HepG2 (cell line): Measurements from ENCODE around the gene PPP2R2C. TPM values are rescaled to one million over a fixed set of nuclear protein-coding genes. Genes with fewer than 3 reads are reported as not detected.

ENCODE experiments used
- BRCA1 ChIP-seq: sonication (generic); formaldehyde crosslinking; IDR thresholded peaks from 2 replicates; pipeline ENCODE4 v1.4.0; 2020; ENCODE audit warnings: missing genetic modification reagents
- FOSL1 ChIP-seq: sonication (generic); formaldehyde crosslinking; IDR thresholded peaks from 2 replicates; pipeline ENCODE4 v1.9.0; 2021; ENCODE audit warnings: missing genetic modification reagents, borderline replicate concordance
- IRX3 ChIP-seq: sonication (generic); formaldehyde crosslinking; IDR thresholded peaks from 2 replicates; pipeline ENCODE4 v1.8.1; 2023; ENCODE audit warnings: mild to moderate bottlenecking, low read depth, missing genetic modification reagents, borderline replicate concordance
- ISX ChIP-seq: sonication (generic); formaldehyde crosslinking; conservative IDR thresholded peaks from 2 replicates; pipeline ENCODE4 v1.5.0; 2020; ENCODE audit warnings: missing genetic modification reagents
- JUNB ChIP-seq: sonication (generic); formaldehyde crosslinking; IDR thresholded peaks from 2 replicates; pipeline ENCODE4 v1.8.0; 2022; ENCODE audit warnings: missing genetic modification reagents, mild to moderate bottlenecking, borderline replicate concordance
- MAZ ChIP-seq, 2 experiments: sonication (generic) in 1 of 2; formaldehyde crosslinking in 1 of 2; IDR thresholded peaks; 2 replicates each; pipeline versions ENCODE4 v1.5.0 to v1.6.1; 2012 to 2020; ENCODE audit warnings: low read depth in 2 of 2, mild to moderate bottlenecking in 2 of 2, borderline replicate concordance in 1 of 2, improper control_type of control experiment in 1 of 2, low read length in 1 of 2, missing genetic modification reagents in 1 of 2, moderate library complexity in 1 of 2
- MYNN ChIP-seq: sonication (generic); formaldehyde crosslinking; IDR thresholded peaks from 2 replicates; pipeline ENCODE4 v1.4.0; 2020; ENCODE audit warnings: mild to moderate bottlenecking, low read depth, missing genetic modification reagents
- NONO ChIP-seq, 2 experiments: fragments of 450-650 bp in 1 of 2; sonication (generic) in 1 of 2; formaldehyde crosslinking in 1 of 2; IDR thresholded peaks in 1 of 2; conservative IDR thresholded peaks in 1 of 2; 2 replicates each; pipeline versions ENCODE4 v1.6.1 to v1.8.0; 2017 to 2022; ENCODE audit warnings: mild to moderate bottlenecking in 1 of 2, missing genetic modification reagents in 1 of 2, moderate library complexity in 1 of 2
- NPAS2 ChIP-seq: sonication (generic); formaldehyde crosslinking; IDR thresholded peaks from 2 replicates; pipeline ENCODE4 v1.8.0; 2022; ENCODE audit warnings: mild to moderate bottlenecking, missing genetic modification reagents, borderline replicate concordance
- UBTF ChIP-seq: sonication (generic); formaldehyde crosslinking; IDR thresholded peaks from 2 replicates; pipeline ENCODE4 v1.4.0; 2020; ENCODE audit warnings: mild to moderate bottlenecking, missing genetic modification reagents
- ZNF30 ChIP-seq: sonication (generic); formaldehyde crosslinking; IDR thresholded peaks from 2 replicates; pipeline ENCODE4 v1.5.0; 2020; ENCODE audit warnings: mild to moderate bottlenecking, missing genetic modification reagents
- ZNF317 ChIP-seq: sonication (generic); formaldehyde crosslinking; IDR thresholded peaks from 2 replicates; pipeline ENCODE4 v1.5.0; 2020; ENCODE audit warnings: mild to moderate bottlenecking, missing genetic modification reagents
- ZNF383 ChIP-seq: sonication (generic); formaldehyde crosslinking; IDR thresholded peaks from 2 replicates; pipeline ENCODE4 v1.4.0; 2020; ENCODE audit warnings: missing genetic modification reagents, mild to moderate bottlenecking, borderline replicate concordance
- ZNF563 ChIP-seq: sonication (generic); formaldehyde crosslinking; IDR thresholded peaks from 2 replicates; pipeline ENCODE4 v1.8.0; 2022; ENCODE audit warnings: mild to moderate bottlenecking, moderate library complexity, missing genetic modification reagents
- ZNF567 ChIP-seq: sonication (generic); formaldehyde crosslinking; IDR thresholded peaks from 2 replicates; pipeline ENCODE4 v1.8.1; 2023; ENCODE audit warnings: mild to moderate bottlenecking, missing genetic modification reagents, borderline replicate concordance
- ZNF570 ChIP-seq: sonication (generic); formaldehyde crosslinking; IDR thresholded peaks from 2 replicates; pipeline ENCODE4 v1.4.0; 2020; ENCODE audit warnings: mild to moderate bottlenecking, missing genetic modification reagents, borderline replicate concordance
- ZNF670 ChIP-seq: sonication (generic); formaldehyde crosslinking; IDR thresholded peaks from 2 replicates; pipeline ENCODE4 v1.8.0; 2022; ENCODE audit warnings: mild to moderate bottlenecking, missing genetic modification reagents, borderline replicate concordance
- polyA plus RNA-seq, 8 experiments: library from polyadenylated mRNA; depleted of rRNA in 3 of 8; stranded (reverse) in 7 of 8; unstranded in 1 of 8; fragments of >200 nt; fragmentation: Illumina TruSeq in 4 of 8; extraction: Trizol in 4 of 8; gene quantifications; 2 replicates each; pipeline versions ENCODE4 v1.2.1 to v1.2.3, GENCODE V29; 2011 to 2016; ENCODE audit warnings: low read depth in 4 of 8, missing spikeins in 1 of 8, mixed read lengths in 1 of 8; ENCODE audit not compliant: insufficient read depth in 1 of 8
- total RNA-seq, 5 experiments: library from RNA; depleted of rRNA; stranded (reverse); fragments of >200 nt; fragmentation: Illumina TruSeq; extraction: Trizol; gene quantifications; 2 replicates each; pipeline ENCODE4 v1.2.3, GENCODE V29; 2016; ENCODE audit warnings: low read depth in 1 of 5
- TF ChIP-seq, protein P1 (sequence below): sonication (generic); formaldehyde crosslinking; conservative IDR thresholded peaks from 2 replicates; pipeline ENCODE4 v1.5.0; 2020; ENCODE audit warnings: missing genetic modification reagents
- TF ChIP-seq, protein P2 (sequence below): sonication (generic); formaldehyde crosslinking; IDR thresholded peaks from 2 replicates; pipeline ENCODE4 v1.9.0; 2021; ENCODE audit warnings: missing genetic modification reagents, borderline replicate concordance
- TF ChIP-seq, protein P3 (sequence below): sonication (generic); formaldehyde crosslinking; conservative IDR thresholded peaks from 2 replicates; pipeline ENCODE4 v1.4.0; 2020; ENCODE audit warnings: missing genetic modification reagents

PPP2R2C gene
- total and polyA plus RNA-seq, 2 of the 13 experiments (the other 11 are each of a cell fraction or from before 2014, with no cell fraction given): 0.60 to 8.6 TPM

DNA sequence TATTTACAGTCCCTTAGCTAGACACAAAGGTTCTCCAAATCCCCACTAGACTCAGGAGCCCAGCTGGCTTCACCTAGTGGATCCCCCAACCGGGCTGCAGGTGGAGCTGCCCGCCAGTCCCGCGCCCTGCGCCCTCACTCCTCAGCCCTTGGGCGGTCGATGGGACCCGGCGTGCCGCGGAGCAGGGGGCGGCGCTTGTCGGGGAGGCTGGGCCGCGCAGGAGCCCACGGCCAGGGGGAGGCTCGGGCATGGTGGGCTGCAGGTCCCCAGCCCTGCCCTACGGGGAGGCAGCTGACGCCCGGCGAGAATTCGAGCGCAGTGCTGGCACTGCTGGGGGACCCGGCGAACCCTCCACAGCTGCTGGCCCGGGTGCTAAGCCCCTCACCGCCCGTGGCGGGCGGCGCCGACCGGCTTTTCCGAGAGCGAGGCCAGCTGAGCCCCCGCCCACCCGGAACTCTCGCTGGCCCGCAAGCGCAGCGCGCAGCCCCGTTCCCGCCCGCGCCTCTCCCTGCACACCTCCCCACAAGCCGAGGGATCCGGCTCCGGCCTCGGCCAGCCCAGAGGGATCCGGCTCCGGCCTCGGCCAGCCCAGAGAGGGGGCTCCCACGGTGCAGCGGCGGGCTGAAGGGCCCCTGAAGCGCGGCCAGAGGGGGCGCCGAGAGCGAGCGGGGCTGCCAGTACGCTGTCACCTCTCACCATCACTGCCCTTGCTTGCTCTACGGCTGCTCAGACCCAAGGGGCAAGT is 163.3 kb downstream of the PPP2R2C start (continued):
- TF ChIP-seq ZNF317: no peak
- no peak for TF ChIP-seq NONO (IDR thresholded peaks at IDR 0.05)
- TF ChIP-seq NONO (CRISPR knock-in tag; conservative IDR thresholded peaks at IDR 0.05): peak; percentile 71; the same call in 1 of the 2 replicates
- no peak for TF ChIP-seq ZNF30
- no peak for TF ChIP-seq JUNB (CRISPR knock-in tag)
- peak; percentile 72; the same call in 1 of the 2 replicates for TF ChIP-seq IRX3 (CRISPR knock-in tag)
- TF ChIP-seq, protein P1, sequence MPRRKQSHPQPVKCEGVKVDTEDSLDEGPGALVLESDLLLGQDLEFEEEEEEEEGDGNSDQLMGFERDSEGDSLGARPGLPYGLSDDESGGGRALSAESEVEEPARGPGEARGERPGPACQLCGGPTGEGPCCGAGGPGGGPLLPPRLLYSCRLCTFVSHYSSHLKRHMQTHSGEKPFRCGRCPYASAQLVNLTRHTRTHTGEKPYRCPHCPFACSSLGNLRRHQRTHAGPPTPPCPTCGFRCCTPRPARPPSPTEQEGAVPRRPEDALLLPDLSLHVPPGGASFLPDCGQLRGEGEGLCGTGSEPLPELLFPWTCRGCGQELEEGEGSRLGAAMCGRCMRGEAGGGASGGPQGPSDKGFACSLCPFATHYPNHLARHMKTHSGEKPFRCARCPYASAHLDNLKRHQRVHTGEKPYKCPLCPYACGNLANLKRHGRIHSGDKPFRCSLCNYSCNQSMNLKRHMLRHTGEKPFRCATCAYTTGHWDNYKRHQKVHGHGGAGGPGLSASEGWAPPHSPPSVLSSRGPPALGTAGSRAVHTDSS: no peak
- peak; percentile 29; the same call in 1 of the 2 replicates for TF ChIP-seq MAZ (IDR thresholded peaks at IDR 0.05; ENCODE audit: borderline replicate concordance, low read depth, low read length)
- peak; percentile 92 for TF ChIP-seq MAZ (CRISPR knock-in tag; IDR thresholded peaks at IDR 0.05; ENCODE audit: low read depth)
- no peak for TF ChIP-seq BRCA1
- TF ChIP-seq ISX: no peak
- TF ChIP-seq MYNN (CRISPR knock-in tag): no peak
- peak; percentile 90 for TF ChIP-seq UBTF
- TF ChIP-seq, protein P2, sequence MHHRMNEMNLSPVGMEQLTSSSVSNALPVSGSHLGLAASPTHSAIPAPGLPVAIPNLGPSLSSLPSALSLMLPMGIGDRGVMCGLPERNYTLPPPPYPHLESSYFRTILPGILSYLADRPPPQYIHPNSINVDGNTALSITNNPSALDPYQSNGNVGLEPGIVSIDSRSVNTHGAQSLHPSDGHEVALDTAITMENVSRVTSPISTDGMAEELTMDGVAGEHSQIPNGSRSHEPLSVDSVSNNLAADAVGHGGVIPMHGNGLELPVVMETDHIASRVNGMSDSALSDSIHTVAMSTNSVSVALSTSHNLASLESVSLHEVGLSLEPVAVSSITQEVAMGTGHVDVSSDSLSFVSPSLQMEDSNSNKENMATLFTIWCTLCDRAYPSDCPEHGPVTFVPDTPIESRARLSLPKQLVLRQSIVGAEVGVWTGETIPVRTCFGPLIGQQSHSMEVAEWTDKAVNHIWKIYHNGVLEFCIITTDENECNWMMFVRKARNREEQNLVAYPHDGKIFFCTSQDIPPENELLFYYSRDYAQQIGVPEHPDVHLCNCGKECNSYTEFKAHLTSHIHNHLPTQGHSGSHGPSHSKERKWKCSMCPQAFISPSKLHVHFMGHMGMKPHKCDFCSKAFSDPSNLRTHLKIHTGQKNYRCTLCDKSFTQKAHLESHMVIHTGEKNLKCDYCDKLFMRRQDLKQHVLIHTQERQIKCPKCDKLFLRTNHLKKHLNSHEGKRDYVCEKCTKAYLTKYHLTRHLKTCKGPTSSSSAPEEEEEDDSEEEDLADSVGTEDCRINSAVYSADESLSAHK: no peak
- TF ChIP-seq ZNF570 (CRISPR knock-in tag): no peak
- no peak for TF ChIP-seq FOSL1
- no peak for TF ChIP-seq NPAS2 (CRISPR knock-in tag)
- 0 out of 2 replicates have a peak, but pooled peaks have one; percentile 61 for TF ChIP-seq ZNF567
- TF ChIP-seq ZNF563 (CRISPR knock-in tag): no peak
- TF ChIP-seq, protein P3, sequence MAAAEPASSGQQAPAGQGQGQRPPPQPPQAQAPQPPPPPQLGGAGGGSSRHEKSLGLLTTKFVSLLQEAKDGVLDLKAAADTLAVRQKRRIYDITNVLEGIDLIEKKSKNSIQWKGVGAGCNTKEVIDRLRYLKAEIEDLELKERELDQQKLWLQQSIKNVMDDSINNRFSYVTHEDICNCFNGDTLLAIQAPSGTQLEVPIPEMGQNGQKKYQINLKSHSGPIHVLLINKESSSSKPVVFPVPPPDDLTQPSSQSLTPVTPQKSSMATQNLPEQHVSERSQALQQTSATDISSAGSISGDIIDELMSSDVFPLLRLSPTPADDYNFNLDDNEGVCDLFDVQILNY: no peak; the same call in 1 of the 2 replicates
- TF ChIP-seq ZNF670: no peak; the same call in 1 of the 2 replicates
- no peak for TF ChIP-seq ZNF383 (CRISPR knock-in tag)
